GM18499 (cell line): ENCODE data around the gene TAOK3.
"Not testable (repeated sequence)": the region's sequence is repeated elsewhere in the genome, so short reads cannot be mapped to it uniquely, and the experiment has no call there.

ENCODE experiments used
- ATAC-seq: cut with Tn5 transposase; IDR thresholded peaks from one replicate; pipeline ENCODE4 v1.9.1; 2021; ENCODE audit warnings: moderate number of reproducible peaks; ENCODE audit not compliant: insufficient read depth, unreplicated experiment

The TAOK3 gene

GRCh38 chr12:118374126-118374725 lies 1.5 kb upstream of the TAOK3 start:
- no peak for ATAC-seq

DNA sequence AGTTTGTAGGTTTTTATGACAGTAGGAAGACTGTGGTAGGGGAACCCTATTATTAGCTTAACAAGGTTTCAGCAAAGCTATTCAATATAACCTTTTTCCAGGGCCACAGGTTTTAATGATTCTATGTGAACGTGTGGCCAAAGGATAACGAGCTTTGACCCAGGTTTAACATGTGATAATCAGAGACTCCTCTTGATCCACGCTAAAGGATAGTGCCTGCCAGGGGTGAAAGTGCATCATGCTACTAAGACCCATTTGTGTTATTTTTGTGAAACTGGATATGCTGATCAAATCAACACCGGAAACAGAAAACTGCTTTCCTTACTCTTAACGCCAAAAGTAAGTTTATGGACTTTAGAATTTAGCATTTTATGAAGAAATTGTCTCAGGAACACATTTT lies 909 bp upstream of the TAOK3 start:
- ATAC-seq, result no peak

- no peak for ATAC-seq
Observed at GRCh38 chr12:118371321-118372282, 1.1 kb downstream of the TAOK3 start.

DNA sequence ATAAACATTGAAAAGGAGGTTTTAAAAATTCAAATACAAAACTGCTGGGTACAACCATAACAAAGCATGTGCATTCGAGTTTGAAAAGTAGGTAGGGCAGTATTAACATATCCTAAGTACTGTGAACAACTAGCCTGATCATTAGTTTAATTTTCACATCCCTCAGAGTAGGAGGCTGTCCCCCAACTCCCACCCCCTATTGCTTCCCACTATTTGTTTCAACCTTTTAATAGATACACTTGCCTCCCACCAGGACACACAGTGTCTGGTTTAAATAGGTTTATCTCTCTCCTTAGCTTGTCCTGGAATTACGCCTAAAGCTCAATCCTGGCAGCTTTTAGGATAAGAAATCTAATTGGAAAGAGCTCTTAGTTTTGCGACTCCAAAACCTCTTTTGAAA lies 2.1 kb downstream of the TAOK3 start:
- no peak for ATAC-seq

DNA sequence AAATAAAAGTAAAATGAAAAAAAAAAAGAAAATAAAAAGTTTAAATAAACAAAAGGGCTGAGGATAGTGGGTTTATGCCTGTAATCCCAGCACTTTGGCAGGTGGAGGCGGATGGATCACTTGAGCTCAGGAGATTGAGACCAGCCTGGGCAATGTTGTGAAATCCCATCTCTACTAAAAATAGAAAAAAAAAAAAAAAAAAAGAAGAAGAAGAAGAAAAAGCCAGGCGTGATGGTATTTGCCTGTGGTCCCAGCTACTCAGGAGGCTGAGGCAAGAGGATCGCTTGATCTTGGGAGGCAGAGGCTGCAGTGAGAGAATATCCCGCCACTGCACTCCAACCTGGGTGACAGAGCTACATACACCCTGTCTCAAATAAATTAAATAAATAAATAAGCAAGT lies 3.9 kb downstream of the TAOK3 start:
- no peak for ATAC-seq

DNA sequence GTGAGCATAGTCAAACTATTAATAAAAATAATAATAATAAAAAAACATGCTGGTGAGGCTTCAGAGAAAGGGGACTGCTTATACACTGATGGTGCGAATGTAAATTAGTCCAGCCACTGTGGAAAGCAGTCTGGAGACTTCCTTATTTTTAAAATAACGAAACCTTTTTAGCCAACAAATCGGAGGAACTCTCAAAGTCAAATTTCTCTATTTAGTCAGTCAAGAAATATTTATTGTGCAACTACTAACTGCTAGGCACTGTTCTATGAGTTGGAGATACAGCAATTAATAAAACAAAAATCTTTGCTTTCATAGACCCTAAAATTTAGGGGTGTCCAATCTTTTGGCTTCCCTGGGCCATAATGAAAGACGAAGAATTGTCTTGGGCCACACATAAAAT lies 10.8 kb downstream of the TAOK3 start:
- ATAC-seq, result no peak

DNA sequence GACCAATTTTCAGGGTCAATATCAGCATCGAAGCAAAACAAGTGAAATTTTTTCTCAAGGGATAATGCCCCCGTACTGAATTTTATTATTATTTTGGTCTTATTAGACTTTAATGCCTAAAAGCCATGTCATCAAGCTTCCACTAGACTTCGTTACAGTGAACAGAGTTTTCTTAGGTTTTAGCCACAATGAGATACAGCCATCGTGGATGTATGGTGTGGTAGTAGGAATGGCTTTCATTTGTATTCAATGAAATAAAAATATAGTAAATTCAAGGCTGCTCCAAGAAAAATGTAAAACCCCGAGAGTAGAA lies 11.7 kb downstream of the TAOK3 start:
- ATAC-seq, result no peak

- no peak for ATAC-seq
Observed at GRCh38 chr12:118359541-118359915, 13.2 kb downstream of the TAOK3 start.

DNA sequence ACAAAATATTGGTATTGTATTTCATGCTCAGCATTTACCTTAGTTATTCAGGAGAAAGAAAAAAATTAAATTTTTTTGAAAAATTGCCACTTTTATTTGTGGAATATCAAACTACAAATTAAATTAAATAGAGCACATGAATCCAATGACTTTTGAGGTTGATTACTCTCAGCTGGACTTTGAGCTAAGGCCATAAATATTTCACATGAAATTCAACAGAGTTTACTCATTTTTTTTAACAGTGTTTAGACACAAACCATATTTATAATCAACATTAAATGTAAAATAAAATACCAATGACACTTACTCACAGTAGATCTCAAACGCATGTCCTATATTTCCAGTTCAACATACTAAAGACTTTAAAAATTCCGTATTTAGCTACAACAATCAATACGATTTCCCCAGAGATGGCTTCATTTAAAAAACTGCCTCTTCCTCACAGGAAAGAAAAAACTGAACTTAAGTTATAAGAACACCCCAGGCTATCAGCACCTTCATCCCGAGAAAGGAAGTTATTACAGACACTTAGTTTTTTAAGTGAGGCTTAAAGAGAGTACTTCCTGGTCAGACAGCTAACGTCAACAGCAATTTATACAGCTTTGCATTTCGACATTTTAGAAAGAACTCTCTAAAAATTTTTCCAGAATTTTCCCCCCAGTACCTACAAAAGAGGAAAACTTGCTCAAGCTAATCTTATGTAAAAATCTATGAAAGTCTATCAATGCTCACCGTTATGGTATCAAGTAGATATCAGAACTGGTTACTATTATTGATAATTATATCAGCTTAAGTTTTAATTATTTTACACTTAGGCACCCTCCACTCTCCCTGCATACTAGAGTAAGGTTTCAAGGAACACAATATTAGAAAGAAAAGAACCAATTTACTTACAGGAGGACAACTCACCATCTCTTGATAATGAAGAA lies 13.8 kb downstream of the TAOK3 start:
- ATAC-seq, result no peak

DNA sequence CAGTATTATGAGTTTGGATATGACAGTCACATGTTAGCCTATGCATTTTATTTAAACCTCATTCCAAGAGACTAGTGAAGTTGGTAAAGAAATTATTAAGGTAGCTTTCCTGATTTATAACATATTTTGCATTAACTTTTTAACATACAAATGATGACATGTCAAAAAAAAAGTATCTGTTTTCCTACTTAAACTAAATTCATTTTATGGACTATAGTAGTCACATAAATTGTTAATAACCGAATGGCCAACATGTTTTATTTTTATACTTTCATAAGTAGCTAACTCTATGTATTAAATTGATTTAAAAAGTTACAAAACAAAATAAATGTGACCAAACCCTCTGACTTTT lies 14.7 kb downstream of the TAOK3 start:
- ATAC-seq, result no peak

DNA sequence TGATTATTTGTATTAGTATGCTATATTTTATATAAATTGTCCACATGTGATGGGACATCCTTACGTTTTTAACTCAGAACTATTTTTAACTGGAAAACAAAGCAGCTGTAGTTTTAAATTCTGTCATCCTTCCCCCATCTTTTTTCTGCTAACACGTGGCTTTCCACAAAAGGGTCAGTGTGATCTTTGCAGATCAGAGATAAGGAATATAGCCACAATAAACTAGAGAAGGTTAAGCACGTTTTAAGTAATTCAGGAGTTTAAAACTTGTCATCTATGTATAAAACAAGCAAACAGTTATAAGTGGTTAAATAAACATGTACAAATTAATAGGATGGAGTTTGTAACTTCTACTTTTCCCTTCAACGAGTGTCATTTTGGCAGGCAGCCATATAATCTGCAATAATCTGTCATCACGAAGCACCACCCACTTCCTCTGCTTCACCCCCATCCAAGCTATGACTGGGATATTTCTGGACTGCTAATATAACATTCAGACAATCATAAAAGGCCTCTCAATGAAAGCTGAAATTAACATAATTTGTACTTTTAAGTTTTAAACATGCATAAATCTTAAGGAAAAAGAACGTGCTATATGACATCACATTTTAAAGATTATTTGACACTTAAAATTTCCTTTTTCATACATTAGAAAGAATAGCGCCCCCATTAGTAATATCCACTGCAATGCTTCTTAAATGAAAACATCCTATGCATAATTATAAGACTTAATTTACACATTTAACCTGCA lies 15.3 kb downstream of the TAOK3 start:
- no peak for ATAC-seq

GRCh38 chr12:118356809-118357256 lies 15.9 kb downstream of the TAOK3 start:
- ATAC-seq, result no peak

DNA sequence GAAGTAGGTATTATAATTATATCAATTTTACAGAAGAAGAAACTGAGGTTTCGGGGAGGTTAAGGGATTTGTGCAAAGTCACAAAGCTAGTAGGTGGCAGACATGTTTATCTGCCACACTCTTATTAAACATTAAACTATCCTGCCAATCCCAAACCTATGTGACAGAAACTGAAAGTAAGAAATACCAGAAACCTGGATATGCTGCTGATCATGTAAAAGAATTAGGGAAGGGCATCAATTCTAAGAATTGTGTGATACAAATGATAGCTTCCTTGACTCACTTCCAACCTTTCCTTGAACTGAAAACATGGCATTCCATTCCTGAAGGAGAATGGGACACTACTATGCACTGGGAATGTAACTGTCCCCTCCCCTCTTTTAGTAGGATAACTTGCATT lies 16.9 kb downstream of the TAOK3 start:
- no peak for ATAC-seq

- no peak for ATAC-seq
Observed at GRCh38 chr12:118354903-118355302, 17.8 kb downstream of the TAOK3 start.

DNA sequence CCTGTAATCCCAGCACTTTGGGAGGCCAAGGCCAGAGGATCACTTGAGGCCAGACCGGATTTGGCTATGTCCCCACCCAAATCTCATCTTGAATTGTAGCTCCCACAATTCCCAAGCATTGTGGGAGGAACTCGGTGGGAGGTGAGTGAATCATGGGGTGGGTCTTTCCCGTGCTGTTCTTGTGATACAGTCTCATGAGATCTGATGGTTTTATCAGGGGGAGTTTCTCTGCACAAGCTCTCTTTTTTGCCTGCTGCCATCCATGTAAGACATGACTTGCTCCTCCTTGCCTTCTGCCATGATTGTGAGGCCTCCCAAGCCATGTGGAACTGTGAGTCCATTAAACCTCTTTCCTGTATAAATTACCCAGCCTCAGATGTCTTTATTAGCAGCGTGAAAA lies 18.2 kb downstream of the TAOK3 start:
- ATAC-seq, result not testable (repeated sequence)

DNA sequence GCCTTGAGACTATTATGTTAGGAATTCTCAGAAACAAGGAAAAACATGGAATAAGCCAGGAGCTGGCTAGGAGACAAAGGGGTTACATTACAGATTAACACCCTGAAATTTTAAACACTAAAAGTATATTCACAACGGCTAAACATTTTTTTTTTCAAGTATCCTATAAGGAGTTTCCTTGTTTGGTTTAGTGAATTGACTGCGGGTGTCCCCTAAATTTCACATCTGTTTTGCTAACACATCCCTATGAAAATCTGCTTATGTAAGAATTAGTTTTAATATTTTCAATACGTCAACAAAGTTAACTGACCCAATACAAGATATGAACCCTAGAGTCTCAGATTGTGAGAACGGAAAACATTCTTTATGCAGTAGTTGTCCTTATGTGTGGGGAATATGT lies 19.0 kb downstream of the TAOK3 start:
- no peak for ATAC-seq

DNA sequence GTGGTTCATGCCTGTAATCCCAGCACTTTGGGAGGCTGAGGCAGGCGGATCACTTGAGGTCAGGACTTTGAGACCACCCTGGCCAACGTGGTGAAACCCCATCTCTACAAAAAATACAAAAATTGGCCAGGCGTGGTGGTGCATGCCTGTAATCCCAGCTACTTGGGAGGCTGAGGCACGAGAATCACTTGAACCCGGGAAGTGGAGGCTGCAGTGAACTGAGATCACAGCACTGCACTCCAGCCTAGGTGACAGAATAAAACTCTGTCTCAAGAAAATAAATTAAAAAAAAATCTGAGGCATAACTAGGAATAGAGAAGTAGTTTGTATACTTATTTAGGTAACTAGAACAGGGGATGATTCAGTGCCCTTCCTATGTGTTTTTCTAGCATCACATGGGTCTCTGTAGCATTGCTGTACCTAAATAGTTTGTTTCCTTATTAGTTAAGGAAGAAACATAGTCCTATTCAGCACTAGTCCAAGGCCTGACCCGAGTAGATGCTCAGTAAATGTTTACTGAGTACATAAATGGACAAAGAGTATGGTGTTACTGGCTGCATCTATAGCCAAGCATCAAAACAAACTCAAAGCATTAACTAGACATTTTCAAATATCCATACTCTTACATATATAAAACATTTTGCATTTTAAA lies 21.7 kb downstream of the TAOK3 start:
- no peak for ATAC-seq

- ATAC-seq, result no peak
Observed at GRCh38 chr12:118347916-118348315, 24.8 kb downstream of the TAOK3 start.

DNA sequence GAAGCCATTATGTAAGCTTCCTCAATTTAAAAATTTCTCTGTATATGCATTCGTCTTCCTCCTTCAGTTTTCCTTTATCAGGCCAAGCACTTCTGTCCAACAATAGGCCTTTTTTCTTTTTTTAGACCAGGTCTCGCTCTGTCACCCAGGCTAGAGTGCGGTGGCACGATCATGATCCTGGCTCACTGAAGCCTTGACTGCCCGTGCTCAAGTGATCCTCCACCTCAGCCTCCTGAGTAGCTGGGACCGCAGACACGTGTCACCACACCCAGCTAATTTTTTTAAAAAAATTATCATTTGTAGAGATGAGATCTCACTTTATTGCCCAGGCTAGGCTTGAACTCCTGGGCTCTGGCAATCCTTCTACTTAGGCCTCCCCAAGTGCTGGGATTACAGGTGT lies 25.8 kb downstream of the TAOK3 start:
- no peak for ATAC-seq

DNA sequence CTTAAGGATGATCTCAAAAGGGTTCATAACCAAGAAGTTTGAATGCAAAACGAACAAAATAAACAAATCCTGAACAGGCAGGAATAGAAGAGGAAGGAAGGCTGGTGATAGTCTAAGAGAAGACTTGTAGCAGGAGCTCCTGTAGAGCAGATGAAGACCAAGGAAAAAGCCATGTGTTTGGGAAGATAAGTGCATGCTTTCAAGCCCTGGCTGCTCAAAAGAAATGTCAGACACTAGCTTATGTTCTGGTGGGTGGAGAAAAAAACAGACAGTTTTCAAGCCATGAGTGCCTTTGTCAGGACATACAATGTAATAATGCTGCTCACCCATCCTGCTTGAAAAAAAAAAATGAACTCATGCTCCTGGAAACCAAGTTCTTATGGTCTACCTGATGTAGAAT lies 27.4 kb downstream of the TAOK3 start:
- no peak for ATAC-seq
